GM18873 (cell line): ENCODE data around the gene LIMCH1.

ENCODE experiments used
- ATAC-seq: cut with Tn5 transposase; IDR thresholded peaks from one replicate; pipeline ENCODE4 v1.9.1; 2021; ENCODE audit warnings: mild to moderate bottlenecking, moderate library complexity, moderate number of reproducible peaks; ENCODE audit not compliant: unreplicated experiment, low FRiP score

LIMCH1 gene

GRCh38 chr4:41526628-41527027 lies 11.3 kb upstream of the LIMCH1 start:
- ATAC-seq: no peak

- no peak for ATAC-seq
Observed at GRCh38 chr4:41528512-41529205, 9.3 kb upstream of the LIMCH1 start.

GRCh38 chr4:41530741-41531140 lies 7.2 kb upstream of the LIMCH1 start:
- ATAC-seq: no peak

GRCh38 chr4:41532336-41532735 lies 5.6 kb upstream of the LIMCH1 start:
- no peak for ATAC-seq

- no peak for ATAC-seq
Observed at GRCh38 chr4:41532882-41533281, 5.1 kb upstream of the LIMCH1 start.

- no peak for ATAC-seq
Observed at GRCh38 chr4:41533680-41534079, 4.3 kb upstream of the LIMCH1 start.

GRCh38 chr4:41534404-41534803 lies 3.6 kb upstream of the LIMCH1 start:
- no peak for ATAC-seq

GRCh38 chr4:41535911-41536371 lies 2.0 kb upstream of the LIMCH1 start:
- ATAC-seq: no peak

- ATAC-seq: no peak
Observed at GRCh38 chr4:41537292-41537890, 566 bp upstream of the LIMCH1 start.

- no peak for ATAC-seq
Observed at GRCh38 chr4:41538887-41539498, 1.0 kb downstream of the LIMCH1 start.

GRCh38 chr4:41539711-41540110 lies 1.8 kb downstream of the LIMCH1 start:
- no peak for ATAC-seq

- no peak for ATAC-seq
Observed at GRCh38 chr4:41540687-41541086, 2.7 kb downstream of the LIMCH1 start.

GRCh38 chr4:41541687-41542094 lies 3.7 kb downstream of the LIMCH1 start:
- no peak for ATAC-seq

- ATAC-seq: no peak
Observed at GRCh38 chr4:41542526-41543275, 4.7 kb downstream of the LIMCH1 start.

GRCh38 chr4:41545238-41545637 lies 7.3 kb downstream of the LIMCH1 start:
- no peak for ATAC-seq

GRCh38 chr4:41546638-41547037 lies 8.7 kb downstream of the LIMCH1 start:
- ATAC-seq: no peak

- ATAC-seq: no peak
Observed at GRCh38 chr4:41548305-41548880, 10.4 kb downstream of the LIMCH1 start.

- no peak for ATAC-seq
Observed at GRCh38 chr4:41549478-41549877, 11.5 kb downstream of the LIMCH1 start.

- no peak for ATAC-seq
Observed at GRCh38 chr4:41550308-41550707, 12.4 kb downstream of the LIMCH1 start.

GRCh38 chr4:41551536-41551935 lies 13.6 kb downstream of the LIMCH1 start:
- no peak for ATAC-seq

- no peak for ATAC-seq
Observed at GRCh38 chr4:41554905-41555304, 16.9 kb downstream of the LIMCH1 start.
